GM19467 (cell line): ENCODE data around the gene TBC1D30.
"Not testable (repeated sequence)": the region's sequence is repeated elsewhere in the genome, so short reads cannot be mapped to it uniquely, and the experiment has no call there.

Source experiments
- ATAC-seq: cut with Tn5 transposase; IDR thresholded peaks from one replicate; pipeline ENCODE4 v1.9.1; 2021; ENCODE audit warnings: mild to moderate bottlenecking, moderate library complexity; ENCODE audit not compliant: unreplicated experiment

The TBC1D30 gene, protein sequence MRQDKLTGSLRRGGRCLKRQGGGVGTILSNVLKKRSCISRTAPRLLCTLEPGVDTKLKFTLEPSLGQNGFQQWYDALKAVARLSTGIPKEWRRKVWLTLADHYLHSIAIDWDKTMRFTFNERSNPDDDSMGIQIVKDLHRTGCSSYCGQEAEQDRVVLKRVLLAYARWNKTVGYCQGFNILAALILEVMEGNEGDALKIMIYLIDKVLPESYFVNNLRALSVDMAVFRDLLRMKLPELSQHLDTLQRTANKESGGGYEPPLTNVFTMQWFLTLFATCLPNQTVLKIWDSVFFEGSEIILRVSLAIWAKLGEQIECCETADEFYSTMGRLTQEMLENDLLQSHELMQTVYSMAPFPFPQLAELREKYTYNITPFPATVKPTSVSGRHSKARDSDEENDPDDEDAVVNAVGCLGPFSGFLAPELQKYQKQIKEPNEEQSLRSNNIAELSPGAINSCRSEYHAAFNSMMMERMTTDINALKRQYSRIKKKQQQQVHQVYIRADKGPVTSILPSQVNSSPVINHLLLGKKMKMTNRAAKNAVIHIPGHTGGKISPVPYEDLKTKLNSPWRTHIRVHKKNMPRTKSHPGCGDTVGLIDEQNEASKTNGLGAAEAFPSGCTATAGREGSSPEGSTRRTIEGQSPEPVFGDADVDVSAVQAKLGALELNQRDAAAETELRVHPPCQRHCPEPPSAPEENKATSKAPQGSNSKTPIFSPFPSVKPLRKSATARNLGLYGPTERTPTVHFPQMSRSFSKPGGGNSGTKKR

DNA sequence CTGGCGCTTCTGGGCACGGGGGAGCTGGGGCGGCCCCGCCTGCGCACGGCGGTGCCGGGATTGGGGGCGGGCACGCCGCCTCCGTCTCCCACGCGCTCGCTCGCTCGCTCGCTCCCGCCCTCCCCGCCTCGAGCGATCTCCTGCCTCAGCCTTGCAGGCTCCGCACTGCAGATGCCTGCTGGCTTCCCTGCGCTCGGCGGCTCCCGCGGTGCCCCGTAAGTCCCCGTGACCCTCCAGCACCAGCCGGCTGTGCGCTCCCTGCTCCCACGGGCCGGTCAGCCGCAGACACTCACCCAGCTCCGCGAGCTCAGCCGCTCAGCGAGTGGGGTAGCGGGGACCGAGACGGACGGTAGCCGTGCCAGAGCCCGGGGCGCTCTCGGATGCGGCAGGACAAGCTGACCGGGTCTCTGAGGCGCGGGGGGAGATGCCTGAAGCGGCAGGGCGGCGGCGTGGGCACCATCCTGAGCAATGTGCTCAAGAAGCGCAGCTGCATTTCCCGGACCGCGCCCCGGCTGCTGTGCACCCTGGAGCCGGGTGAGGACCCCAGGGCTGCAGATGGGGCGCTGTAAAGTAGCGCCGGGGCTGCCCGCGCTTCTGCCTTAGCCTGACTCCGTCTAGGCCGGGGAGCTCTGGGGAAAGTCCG, at the start of gene TBC1D30:
Gene TBC1D30 (plus strand): TSS at position 148 of the 643 bp plus-strand sequence. CDS start 233 bp downstream, at position 381.
- ATAC-seq: peak; percentile 49

DNA sequence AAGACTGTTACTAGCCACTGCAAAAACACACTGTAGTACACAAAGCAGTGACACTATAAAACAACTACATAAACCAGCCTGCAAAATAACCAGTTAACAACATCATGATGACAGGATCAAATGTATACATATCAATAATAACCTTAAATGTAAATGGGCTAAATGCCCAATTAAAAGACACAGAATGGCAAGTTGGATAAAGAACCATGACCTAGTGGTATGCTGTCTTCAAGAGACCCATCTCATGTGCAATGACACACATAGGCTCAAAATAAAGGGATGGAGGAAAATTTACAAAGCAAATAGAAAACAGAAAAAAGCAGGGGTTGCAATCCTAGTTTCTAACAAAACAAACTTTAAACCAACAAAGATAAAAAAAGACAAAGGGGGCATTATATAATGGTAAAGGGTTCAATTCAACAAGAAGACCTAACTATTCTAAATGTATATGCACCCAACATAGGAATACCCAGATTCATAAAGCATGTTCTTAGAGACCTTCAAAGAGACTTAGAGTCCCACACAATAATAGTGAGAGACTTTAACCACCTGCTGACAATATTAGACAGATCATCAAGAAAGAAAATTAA, 49.2 kb upstream of the TBC1D30 start:
- not testable (repeated sequence) for ATAC-seq

DNA sequence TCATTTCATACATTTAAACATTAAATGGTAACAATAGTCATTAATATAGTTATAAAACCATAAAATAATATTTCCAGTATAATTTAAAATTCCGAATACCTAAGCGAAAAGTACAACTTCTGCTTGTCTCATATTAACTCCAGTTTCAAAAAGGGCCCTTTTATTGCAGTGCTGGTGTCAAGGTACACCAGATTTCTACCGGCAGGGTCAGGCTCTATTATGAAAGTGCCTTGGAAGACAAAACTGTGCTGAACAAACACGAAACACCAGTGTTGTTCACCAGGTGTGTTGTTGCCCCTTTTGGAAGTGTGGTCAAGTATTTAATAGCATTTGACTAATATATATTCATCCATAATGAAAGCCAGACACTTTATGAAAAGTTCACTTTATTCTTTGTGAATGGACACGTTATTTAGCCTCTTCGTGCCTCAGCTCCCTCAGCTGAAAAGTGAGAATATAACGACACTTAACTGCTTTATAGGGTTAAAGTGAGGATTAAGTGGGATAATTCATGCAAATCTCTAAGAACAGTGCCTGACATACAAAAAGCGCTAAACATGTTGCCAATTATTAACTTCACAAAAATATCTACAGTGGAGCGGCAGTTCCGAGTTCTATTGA, 45.0 kb upstream of the TBC1D30 start:
- no peak for ATAC-seq

DNA sequence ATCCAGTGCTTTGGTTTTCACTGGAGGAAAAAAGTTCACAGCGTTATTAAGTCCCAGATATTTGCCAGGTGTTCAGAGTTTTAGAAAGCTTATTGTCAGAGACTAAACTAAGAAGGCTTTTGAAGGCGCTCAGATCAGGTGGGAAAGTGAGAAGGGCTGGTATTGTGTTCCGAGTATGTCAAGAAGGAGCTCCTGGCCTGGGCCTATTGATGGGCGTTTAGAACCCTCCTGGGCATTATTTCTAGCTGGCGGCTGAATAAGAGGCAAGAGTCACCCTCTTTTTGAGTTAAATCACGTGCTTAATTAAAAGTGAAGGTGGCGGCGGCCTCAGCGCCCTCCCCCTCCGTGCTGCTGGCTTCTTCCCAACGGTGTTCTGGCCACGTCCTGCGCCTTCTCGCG, 44.3 kb upstream of the TBC1D30 start:
- ATAC-seq: no peak

DNA sequence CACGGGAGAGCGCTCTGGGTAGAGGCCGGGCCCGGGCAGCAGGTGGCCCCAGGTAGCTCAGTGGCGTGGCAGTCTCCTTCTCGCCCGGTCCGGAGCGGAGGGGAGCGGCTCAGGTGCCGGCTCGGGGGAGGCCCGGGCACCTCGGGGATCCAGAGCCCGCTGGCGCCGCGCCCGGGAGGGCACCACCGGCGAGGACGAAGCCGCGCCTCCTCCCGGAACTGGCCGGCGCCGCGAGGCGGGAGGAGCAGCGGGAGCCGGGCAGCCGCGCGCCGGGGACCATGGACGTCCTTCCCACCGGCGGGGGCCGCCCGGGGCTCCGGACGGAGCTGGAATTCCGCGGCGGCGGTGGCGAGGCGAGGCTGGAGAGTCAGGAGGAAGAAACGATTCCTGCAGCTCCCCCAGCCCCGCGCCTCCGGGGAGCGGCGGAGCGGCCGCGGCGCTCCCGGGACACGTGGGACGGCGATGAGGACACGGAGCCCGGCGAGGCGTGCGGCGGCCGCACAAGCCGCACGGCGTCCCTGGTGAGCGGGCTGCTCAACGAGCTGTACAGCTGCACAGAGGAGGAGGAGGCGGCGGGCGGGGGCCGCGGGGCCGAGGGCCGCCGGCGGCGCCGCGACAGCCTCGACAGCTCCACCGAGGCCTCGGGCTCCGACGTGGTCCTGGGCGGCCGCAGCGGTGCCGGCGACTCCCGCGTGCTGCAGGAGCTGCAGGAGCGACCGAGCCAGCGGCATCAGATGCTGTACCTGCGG, 43.7 kb upstream of the TBC1D30 start:
- no peak for ATAC-seq

DNA sequence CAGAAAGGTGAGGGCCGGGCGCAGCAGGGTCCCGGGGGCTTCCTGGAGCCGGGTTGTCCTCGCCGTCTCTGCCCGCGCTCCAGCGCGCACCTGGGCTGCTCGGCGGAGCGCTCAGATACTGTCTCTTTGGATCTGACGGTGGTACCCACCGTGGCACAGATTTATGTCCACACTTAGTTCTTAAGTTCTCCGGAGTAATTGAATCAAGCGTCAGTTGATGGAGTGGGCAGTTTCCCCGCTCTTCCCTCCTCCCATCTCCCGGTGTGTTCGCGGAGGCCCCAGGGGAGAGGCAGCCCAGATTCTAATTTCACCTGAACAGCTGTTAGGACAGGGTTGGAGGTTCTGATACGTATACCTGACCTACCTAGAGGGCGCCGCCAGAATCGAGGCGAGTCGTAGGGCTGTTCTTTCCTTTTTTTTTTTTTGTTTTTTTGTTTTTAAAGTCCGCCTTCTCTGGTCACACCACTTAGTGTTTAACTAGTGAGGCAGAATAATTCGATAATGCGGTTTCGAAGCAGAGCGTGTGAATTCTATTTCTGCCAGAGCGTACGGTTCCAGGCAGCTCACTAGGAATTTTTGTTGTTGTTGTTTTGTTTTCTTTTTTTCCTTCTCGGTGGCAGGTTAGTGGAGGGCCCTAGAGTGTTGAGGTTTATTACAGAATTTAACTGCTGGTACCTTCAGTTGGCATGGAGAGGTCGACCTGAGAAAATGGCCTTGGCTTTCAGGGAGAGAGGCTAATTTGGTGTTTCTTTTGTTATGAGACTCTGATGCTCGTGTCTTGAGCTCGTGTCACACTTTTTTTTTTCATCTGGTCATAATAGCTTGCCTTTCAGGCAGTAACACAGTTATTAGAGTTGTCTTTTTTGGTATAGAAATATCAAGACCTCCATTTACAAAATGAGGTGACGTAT, 42.9 kb upstream of the TBC1D30 start:
- ATAC-seq: no peak

DNA sequence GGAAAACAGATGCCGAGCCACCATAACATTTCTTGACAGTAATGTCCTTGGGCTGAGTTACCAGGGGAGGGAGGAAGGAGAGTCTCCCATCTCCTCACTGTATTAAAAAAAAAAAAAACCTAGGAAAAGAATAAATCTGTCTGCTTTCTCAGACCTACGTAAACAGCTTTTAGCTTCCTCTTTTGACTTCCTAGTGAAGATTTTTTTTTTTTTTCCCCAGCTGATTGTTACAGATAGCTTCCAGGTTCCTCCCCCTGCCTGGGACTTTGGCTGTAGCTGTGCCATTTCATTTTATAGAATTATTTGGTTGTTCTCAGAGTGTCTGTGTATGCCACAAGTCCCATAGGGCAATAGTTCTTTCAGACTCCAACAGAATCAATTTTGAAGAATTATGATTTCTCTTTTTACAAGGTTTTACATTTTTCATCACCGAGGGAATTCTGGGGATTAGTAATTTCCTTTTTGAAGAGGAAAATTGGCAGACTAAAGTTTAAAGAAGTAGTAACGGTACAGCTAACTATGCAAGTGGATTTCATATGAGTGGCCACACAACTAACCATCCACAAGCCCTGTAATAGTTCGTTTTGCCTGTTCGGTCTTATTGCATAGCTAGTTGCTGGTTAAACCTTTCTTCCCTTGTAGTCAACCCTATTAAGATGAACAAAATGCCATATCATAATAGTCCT, 42.1 kb upstream of the TBC1D30 start:
- ATAC-seq: no peak

DNA sequence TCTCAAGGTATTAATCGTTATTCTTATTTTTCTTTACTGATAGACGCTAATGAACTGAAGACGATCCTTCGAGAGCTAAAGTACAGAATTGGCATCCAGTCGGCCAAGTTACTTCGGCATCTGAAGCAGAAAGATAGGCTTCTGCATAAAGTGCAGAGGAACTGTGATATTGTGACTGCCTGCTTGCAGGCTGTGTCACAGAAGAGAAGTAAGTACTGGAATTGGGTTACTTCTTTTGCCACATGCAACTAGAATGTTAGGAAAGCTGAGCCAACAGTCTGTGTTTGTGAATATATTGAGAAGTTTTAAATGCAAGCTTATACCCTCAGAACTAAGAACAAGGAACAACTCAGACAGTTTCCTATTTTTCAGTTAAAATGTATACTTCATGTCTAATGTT, 38.6 kb upstream of the TBC1D30 start:
- ATAC-seq: no peak

DNA sequence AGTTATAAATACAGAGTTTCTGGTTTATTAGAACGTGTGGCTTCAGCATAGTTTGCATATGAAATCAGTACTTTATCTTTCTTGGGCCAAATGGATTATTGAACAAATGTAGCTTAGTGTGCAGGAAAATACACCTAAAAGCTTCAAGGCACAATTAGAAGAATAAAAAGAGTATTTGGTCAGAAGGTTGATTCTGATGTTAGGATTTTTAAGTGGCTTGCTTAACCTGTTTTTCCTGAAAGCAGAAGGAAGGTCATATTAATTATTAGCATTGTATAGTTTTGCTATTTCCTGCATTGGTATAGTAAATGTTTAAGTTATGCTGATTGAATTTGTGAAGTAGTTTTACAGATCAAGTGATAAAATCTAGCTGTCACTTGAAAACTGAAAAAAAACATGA, 34.3 kb upstream of the TBC1D30 start:
- ATAC-seq: no peak

DNA sequence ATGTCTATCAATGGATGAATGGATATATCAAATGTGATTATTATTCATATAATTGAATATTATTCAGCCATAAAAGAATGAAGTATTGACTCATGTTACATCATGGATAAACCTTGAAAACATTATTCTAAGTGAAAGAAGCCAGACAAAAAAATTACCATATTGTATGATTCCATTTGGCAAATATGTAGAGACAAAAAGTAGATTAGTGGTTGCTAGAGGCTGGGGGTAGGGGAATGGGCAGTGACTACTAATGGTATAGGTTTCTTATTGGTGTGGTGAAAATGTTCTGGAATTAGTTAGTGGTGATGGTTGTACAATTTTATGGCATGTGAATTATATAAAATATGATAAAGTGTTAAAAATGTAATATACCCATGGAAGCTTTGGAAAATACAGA, 33.4 kb upstream of the TBC1D30 start:
- ATAC-seq: no peak

DNA sequence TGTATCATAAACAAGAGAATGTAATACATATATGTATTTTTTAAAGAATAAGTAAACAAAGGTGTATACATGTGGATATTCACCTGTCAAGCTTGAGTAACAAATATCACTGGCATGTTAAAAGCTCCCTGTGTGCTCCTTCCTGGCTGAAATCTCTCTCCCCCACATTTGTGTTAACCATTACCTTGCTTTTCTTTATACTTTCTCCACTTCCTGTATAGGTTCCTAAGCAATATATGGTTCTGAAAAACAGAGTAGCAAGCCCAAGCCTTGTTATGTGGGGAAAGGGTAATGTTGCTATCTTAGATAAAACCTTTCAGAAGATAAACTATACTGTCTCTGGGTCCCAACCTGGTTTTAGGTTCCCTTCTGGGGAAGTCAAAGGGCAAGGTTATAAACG, 32.3 kb upstream of the TBC1D30 start:
- no peak for ATAC-seq

DNA sequence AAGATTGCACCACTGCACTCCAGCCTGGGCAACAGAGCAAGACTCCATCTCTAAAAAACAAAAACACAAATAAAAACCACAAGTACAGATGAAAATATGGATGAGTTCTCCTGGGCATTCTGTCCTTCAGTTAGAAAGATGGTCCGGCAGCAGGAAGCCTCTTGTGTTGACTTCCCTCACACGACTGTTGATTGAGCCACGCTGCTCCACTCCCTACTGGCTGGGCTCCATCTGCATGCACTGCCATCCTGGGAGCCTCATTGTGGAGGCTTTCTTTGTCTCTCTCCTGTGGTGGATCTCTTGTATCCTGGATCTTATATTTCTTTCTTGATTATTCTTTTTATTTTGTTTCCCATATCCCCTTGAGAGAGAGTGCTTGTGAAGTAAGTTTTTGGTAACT, 30.8 kb upstream of the TBC1D30 start:
- ATAC-seq: no peak

DNA sequence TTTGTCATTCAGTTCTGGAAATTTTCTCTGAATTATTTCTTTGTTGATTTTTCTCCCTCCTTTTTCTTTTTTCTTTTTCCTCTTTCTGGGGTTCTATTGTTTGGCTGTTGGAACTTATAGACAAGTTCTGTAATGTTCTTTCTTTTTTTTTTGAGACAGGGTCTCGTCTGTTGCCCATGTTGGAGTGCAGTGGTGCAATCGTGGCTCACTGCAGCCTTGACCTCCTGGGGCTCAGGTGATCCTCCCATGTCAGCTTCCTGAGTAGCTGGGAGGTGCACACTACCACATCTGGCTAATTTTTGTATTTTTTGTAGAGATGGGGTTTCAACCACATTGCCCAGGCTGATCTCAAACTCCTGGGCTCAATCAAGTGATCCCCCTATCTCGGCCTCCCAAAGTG, 30.1 kb upstream of the TBC1D30 start:
- ATAC-seq: no peak

DNA sequence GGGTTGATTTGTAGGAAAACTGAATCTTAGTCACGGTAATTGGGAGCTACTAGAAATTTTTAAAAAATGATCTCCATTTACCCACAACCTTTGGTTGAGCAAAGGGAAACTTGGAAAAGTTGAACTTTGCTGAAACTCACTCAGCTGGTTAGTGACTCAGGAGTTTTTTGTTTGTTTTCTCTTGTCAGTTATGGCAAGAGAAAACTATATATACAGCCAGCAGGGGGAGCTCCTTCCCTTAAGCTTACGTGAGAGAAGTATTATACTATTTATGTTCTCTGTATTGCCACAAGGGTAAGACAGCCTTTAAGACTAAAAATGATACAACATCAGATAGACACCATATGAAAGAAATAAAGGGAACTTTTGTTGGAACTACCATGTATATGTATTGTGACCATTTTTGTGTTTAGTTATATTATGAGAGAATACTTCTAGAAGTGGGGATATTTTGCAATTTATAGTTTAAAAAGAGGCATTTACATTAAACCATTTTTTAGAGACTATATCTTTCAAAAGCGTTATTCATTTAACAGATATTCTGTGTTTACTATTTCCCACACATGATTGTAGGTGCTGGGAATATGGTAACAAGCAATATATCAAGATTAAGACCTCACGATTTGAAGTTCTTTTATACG, 28.1 kb upstream of the TBC1D30 start:
- ATAC-seq: peak; percentile 72

DNA sequence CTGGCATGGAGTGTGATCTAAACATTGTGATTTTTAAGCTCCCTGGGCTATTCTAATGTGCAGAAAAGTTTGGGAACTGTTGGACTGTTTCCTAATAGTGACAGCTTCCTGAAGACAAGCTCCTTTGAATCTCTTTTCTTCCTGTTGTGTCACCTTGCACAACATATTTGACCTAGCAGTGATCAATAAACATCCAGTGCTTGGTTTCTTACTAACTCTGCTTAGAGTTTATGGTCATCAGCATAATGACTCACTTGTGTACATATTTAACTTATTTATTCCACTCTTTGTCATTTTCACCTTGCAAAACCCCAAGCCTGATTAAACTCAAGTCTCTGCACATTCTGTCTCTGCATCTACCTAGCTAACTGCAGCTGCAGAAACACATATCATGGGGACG, 27.3 kb upstream of the TBC1D30 start:
- ATAC-seq: no peak

DNA sequence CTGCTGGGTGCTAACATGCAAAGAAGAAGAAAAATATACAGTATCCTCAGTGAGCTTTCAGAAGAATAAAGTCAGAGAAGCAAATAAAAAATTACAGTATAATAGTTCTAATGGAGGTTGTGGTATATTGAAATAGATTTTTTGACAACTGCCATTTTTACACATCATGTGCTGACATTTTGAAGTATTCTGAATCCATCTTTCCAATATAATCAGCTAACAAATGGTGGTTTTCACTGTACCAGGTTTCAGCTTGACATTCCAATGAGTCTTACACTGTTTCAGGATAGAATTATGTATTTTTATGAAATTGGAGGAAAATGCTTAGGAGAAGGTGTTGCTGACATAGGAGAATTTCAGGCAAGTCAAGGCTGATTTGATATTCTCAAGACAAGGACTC, 26.3 kb upstream of the TBC1D30 start:
- no peak for ATAC-seq

DNA sequence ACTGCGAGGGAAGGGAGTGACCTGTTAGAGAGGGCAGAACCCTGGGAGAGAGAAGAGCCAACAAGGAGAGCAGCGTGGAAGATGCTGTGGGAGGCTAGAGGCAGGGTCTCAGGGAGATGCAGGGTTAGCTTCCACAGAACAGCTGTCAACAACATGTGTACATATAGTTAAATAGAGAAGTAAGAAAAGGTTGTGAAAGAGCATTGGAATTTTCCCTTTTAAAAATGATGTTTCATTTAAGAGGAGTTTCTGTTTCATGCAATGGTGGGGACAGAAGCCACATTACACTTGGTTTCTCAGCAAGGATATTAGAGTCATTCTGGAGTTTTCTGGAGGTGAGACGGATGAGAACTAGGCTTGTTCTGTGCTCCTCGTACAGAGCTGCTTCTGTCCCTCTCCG, 23.8 kb upstream of the TBC1D30 start:
- no peak for ATAC-seq

DNA sequence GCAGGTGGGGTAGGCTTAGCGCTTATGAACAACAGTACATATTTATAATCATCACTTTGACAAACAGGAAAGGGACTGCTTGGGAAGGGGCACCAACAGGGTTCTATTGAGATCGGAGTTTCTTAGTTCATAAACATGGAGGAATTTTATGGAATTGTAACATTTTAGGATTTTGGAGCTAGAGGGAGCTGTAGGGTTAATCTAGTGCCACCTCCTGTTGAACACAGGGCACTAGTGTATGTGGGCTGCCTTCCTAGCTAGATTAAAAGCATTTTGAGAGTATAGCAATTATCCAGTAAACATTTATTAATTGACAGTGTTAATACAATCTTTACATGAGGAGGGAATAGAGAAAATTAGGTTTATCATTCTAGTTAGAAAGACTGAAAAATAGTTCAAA, 23.1 kb upstream of the TBC1D30 start:
- ATAC-seq: no peak
